Measurements from ENCODE around the gene KIF26B.

GRCh38 chr1:245200146-245200545 is 45.4 kb downstream of the KIF26B start:
- TF ChIP-seq ZNF274 (IDR thresholded peaks at IDR 0.05; ENCODE audit: low read depth, low read length) (no peak), YY1 (IDR thresholded peaks at IDR 0.05; ENCODE audit: insufficient read depth, insufficient read length) (no peak)

Data from NT2/D1 (cell line).